Trophoblast cell (in vitro differentiated cells and primary cell): Measurements from ENCODE around the gene GNS.
A peak's percentile ranks its signal among the peaks of the same experiment; 100 is the strongest.

Experiments
- DNase-seq, 2 donors: peaks; one replicate each; pipeline ENCODE4 v3.0.0-alpha.2; 2016
- H2AFZ ChIP-seq: 2 replicates; pipeline ENCODE4 v1.6.1; 2013; ENCODE audit warnings: low read length, moderate library complexity, mild to moderate bottlenecking; ENCODE audit not compliant: insufficient read depth, poor library complexity
- H2AK5ac ChIP-seq: 2 replicates; pipeline ENCODE4 v1.6.1; 2013; ENCODE audit warnings: mild to moderate bottlenecking, low read length
- H2BK120ac ChIP-seq: 2 replicates; pipeline ENCODE4 v1.6.1; 2013; ENCODE audit warnings: low read length, mild to moderate bottlenecking, moderate library complexity; ENCODE audit not compliant: insufficient read depth, poor library complexity
- H2BK12ac ChIP-seq: 2 replicates; pipeline ENCODE4 v1.6.1; 2013; ENCODE audit warnings: mild to moderate bottlenecking, low read length, moderate library complexity
- H2BK5ac ChIP-seq: 2 replicates; pipeline ENCODE4 v1.6.1; 2013; ENCODE audit warnings: low read length, low read depth, moderate library complexity, mild to moderate bottlenecking; ENCODE audit not compliant: poor library complexity
- H3K14ac ChIP-seq: 2 replicates; pipeline ENCODE4 v1.6.1; 2013; ENCODE audit warnings: mild to moderate bottlenecking, low read length
- H3K18ac ChIP-seq: 2 replicates; pipeline ENCODE4 v1.6.1; 2013; ENCODE audit warnings: mild to moderate bottlenecking, low read length
- H3K23ac ChIP-seq: 2 replicates; pipeline ENCODE4 v1.6.1; 2013; ENCODE audit warnings: low read length
- H3K27ac ChIP-seq: 2 replicates; pipeline ENCODE4 v1.5.1; 2013; ENCODE audit warnings: low read depth, mild to moderate bottlenecking, inconsistent platforms, low read length, moderate library complexity
- H3K27me3 ChIP-seq: 2 replicates; pipeline ENCODE4 v1.6.1; 2013; ENCODE audit warnings: inconsistent platforms, mild to moderate bottlenecking, low read length, moderate library complexity; ENCODE audit not compliant: insufficient read depth
- H3K36me3 ChIP-seq, 2 experiments: 1 replicate in 1 of 2; 2 replicates in 1 of 2; pipeline ENCODE4 v1.6.1; 2013; ENCODE audit warnings: low read length in 2 of 2, mild to moderate bottlenecking in 2 of 2, moderate library complexity in 1 of 2; ENCODE audit not compliant: insufficient read depth in 2 of 2, control insufficient read depth in 1 of 2
- H3K4ac ChIP-seq: 2 replicates; pipeline ENCODE4 v1.6.1; 2013; ENCODE audit warnings: low read depth, mild to moderate bottlenecking, low read length, moderate library complexity
- H3K4me1 ChIP-seq, 2 experiments: 1 replicate in 1 of 2; 2 replicates in 1 of 2; pipeline ENCODE4 v1.6.1; 2013; ENCODE audit warnings: low read length in 2 of 2, mild to moderate bottlenecking in 2 of 2, moderate library complexity in 1 of 2; ENCODE audit not compliant: insufficient read depth in 2 of 2, control insufficient read depth in 1 of 2
- H3K4me2 ChIP-seq: 2 replicates; pipeline ENCODE4 v1.6.1; 2013; ENCODE audit warnings: inconsistent platforms, mild to moderate bottlenecking, low read length, moderate library complexity
- H3K4me3 ChIP-seq: 2 replicates; pipeline ENCODE4 v1.5.1; 2013; ENCODE audit warnings: mild to moderate bottlenecking, low read depth, low read length, inconsistent platforms
- H3K79me1 ChIP-seq: one replicate; pipeline ENCODE4 v1.6.1; 2013; ENCODE audit warnings: low read length
- H3K79me2 ChIP-seq: 2 replicates; pipeline ENCODE4 v1.6.1; 2013; ENCODE audit warnings: low read length, mild to moderate bottlenecking; ENCODE audit not compliant: control insufficient read depth, insufficient read depth, poor library complexity
- H3K9ac ChIP-seq: 2 replicates; pipeline ENCODE4 v1.6.1; 2013; ENCODE audit warnings: mild to moderate bottlenecking, low read length
- H3K9me3 ChIP-seq: 2 replicates; pipeline ENCODE4 v1.6.1; 2013; ENCODE audit warnings: low read depth, mild to moderate bottlenecking, control low read depth, inconsistent platforms, low read length; ENCODE audit not compliant: insufficient read depth
- H4K12ac ChIP-seq: 2 replicates; pipeline ENCODE4 v1.6.1; 2013; ENCODE audit warnings: low read depth, mild to moderate bottlenecking, low read length, moderate library complexity
- H4K8ac ChIP-seq: 2 replicates; pipeline ENCODE4 v1.6.1; 2013; ENCODE audit warnings: low read depth, mild to moderate bottlenecking, low read length, moderate library complexity
- H4K91ac ChIP-seq: one replicate; pipeline ENCODE4 v1.6.1; 2013; ENCODE audit warnings: low read depth, mild to moderate bottlenecking, low read length, moderate library complexity
- WGBS: extraction: QIAGEN DNeasy Blood & Tissue Kit; methylation state at CpG from one replicate; pipeline ENCODE4 v1.1.7; 2013; ENCODE audit warnings: missing lambda C conversion rate; ENCODE audit not compliant: insufficient read length, insufficient coverage; ENCODE audit errors: extremely low coverage; 5-methylcytosine and 5-hydroxymethylcytosine counted together

Gene GNS

GRCh38 chr12:64752833-64753238, 6.4 kb downstream of the GNS start:
- Histone ChIP-seq H3K4ac (no peak overlapping the region), H3K79me1 (no peaks in the 10 kb centered on the region), H3K14ac (no peak overlapping the region), H3K27me3 (no peaks in the 10 kb centered on the region), H3K79me2 (no peaks in the 10 kb centered on the region), H3K4me3 (no peak overlapping the region), H4K91ac (no peak overlapping the region), H4K12ac (no peak overlapping the region), H3K4me1 (no peaks in the 10 kb centered on the region), H3K18ac (no peak overlapping the region), H3K9ac (no peak overlapping the region), H4K8ac (no peak overlapping the region), H3K36me3 (peaks cover 8 to 13% of the 10 kb centered on the region in 2 experiments), H2BK5ac (no peak overlapping the region), H3K9me3 (no peaks in the 10 kb centered on the region), H2BK12ac (no peak overlapping the region), H3K23ac (no peak overlapping the region), H2BK120ac (no peak overlapping the region), H3K27ac (no peak overlapping the region), H2AFZ (no peak overlapping the region), H2AK5ac (no peak overlapping the region), H3K4me2 (no peak overlapping the region)
- WGBS, result no CpG with 5 or more reads among the region's 4 CpGs
- DNase-seq, result no peak

- no peak overlapping the region for H3K14ac ChIP-seq
- no peak overlapping the region for H3K18ac ChIP-seq
- H3K36me3 ChIP-seq, result peaks cover 10 to 13% of the 10 kb centered on the region in 2 experiments
- no peaks in the 10 kb centered on the region for H3K79me2 ChIP-seq
- no peak overlapping the region for H4K12ac ChIP-seq
- no peaks in the 10 kb centered on the region for H3K4me1 ChIP-seq
- DNase-seq, result peak in 1 of 2 donors; percentile 40
- no peaks in the 10 kb centered on the region for H3K27me3 ChIP-seq
- no peak overlapping the region for H2AFZ ChIP-seq
- no peak overlapping the region for H4K91ac ChIP-seq
- no peak overlapping the region for H2BK12ac ChIP-seq
- no peak overlapping the region for H4K8ac ChIP-seq
- H3K9me3 ChIP-seq, result no peaks in the 10 kb centered on the region
- no peak overlapping the region for H3K27ac ChIP-seq
- no peak overlapping the region for H3K23ac ChIP-seq
- H2AK5ac ChIP-seq, result no peak overlapping the region
- H3K4me3 ChIP-seq, result no peak overlapping the region
- no peak overlapping the region for H2BK120ac ChIP-seq
- no peak overlapping the region for H3K4me2 ChIP-seq
- no peak overlapping the region for H2BK5ac ChIP-seq
- no peak overlapping the region for H3K9ac ChIP-seq
- H3K4ac ChIP-seq, result no peak overlapping the region
- no peaks in the 10 kb centered on the region for H3K79me1 ChIP-seq
Observed at GRCh38 chr12:64752032-64752431, 7.2 kb downstream of the GNS start.

GRCh38 chr12:64749461-64750200, 9.6 kb downstream of the GNS start:
- H3K4me2 ChIP-seq, result no peak overlapping the region
- no peak overlapping the region for H2BK120ac ChIP-seq
- no peak overlapping the region for H3K14ac ChIP-seq
- DNase-seq, result peak in 1 of 2 donors; percentile 50
- H3K9ac ChIP-seq, result no peak overlapping the region
- no peak overlapping the region for H4K91ac ChIP-seq
- no peak overlapping the region for H2AK5ac ChIP-seq
- H4K8ac ChIP-seq, result no peak overlapping the region
- H3K79me2 ChIP-seq, result no peaks in the 10 kb centered on the region
- no peak overlapping the region for H2BK12ac ChIP-seq
- no peaks in the 10 kb centered on the region for H3K27me3 ChIP-seq
- H3K79me1 ChIP-seq, result peaks cover 2% of the 10 kb centered on the region
- H3K9me3 ChIP-seq, result no peaks in the 10 kb centered on the region
- H2BK5ac ChIP-seq, result no peak overlapping the region
- H3K23ac ChIP-seq, result no peak overlapping the region
- H3K36me3 ChIP-seq, result peaks cover 10 to 15% of the 10 kb centered on the region in 2 experiments
- H4K12ac ChIP-seq, result no peak overlapping the region
- peaks cover 0 to under 1% of the 10 kb centered on the region in 2 experiments for H3K4me1 ChIP-seq
- no peak overlapping the region for H3K18ac ChIP-seq
- H3K4ac ChIP-seq, result no peak overlapping the region
- no CpG with 5 or more reads among the region's 15 CpGs for WGBS
- H3K4me3 ChIP-seq, result no peak overlapping the region
- H2AFZ ChIP-seq, result no peak overlapping the region
- H3K27ac ChIP-seq, result no peak overlapping the region

GRCh38 chr12:64747695-64748094, 11.5 kb downstream of the GNS start:
- no peaks in the 10 kb centered on the region for H3K79me2 ChIP-seq
- no peak overlapping the region for H2AK5ac ChIP-seq
- no peak overlapping the region for H3K4me2 ChIP-seq
- peaks cover 9 to 17% of the 10 kb centered on the region in 2 experiments for H3K36me3 ChIP-seq
- H3K4me3 ChIP-seq, result no peak overlapping the region
- no peak overlapping the region for H4K12ac ChIP-seq
- WGBS, result no CpG with 5 or more reads among the region's 2 CpGs
- no peaks in the 10 kb centered on the region for H3K27me3 ChIP-seq
- no peak overlapping the region for H3K14ac ChIP-seq
- no peak overlapping the region for H3K9ac ChIP-seq
- H3K4me1 ChIP-seq, result peaks cover 0 to 6% of the 10 kb centered on the region in 2 experiments
- H2AFZ ChIP-seq, result no peak overlapping the region
- no peak overlapping the region for H3K27ac ChIP-seq
- peaks cover 2% of the 10 kb centered on the region for H3K79me1 ChIP-seq
- H3K23ac ChIP-seq, result no peak overlapping the region
- H4K8ac ChIP-seq, result no peak overlapping the region
- H2BK120ac ChIP-seq, result no peak overlapping the region
- no peaks in the 10 kb centered on the region for H3K9me3 ChIP-seq
- no peak overlapping the region for H2BK12ac ChIP-seq
- no peak for DNase-seq
- H3K18ac ChIP-seq, result no peak overlapping the region
- H3K4ac ChIP-seq, result no peak overlapping the region
- no peak overlapping the region for H4K91ac ChIP-seq
- H2BK5ac ChIP-seq, result no peak overlapping the region
